ENCODE data around the gene ARSB. TPM values are rescaled to one million over a fixed set of nuclear protein-coding genes. Genes with fewer than 3 reads are reported as not detected.
A peak's percentile ranks its signal among the peaks of the same experiment; 100 is the strongest.

The ARSB gene
- total and polyA plus RNA-seq, 9 of the 15 experiments (the other 6 are each of a cell fraction or from before 2014, with no cell fraction given), result 0.52 to 4.6 (median 2.4) TPM

GRCh38 chr5:78912811-78913210 is 72.3 kb downstream of the ARSB start:
- intact Hi-C loops (cut with micrococcal nuclease), result no loop called here
- Histone ChIP-seq H3K36me3 (ENCODE audit: control insufficient read depth, insufficient read depth, low read length) (no peaks in the 10 kb centered on the region), H3K9me1 (ENCODE audit: control insufficient read depth, insufficient read depth, low read length) (no peaks in the 10 kb centered on the region), H3K9me3 (replicated peaks; ENCODE audit: control insufficient read depth, insufficient read depth, low read depth, low read length) (no peaks in the 10 kb centered on the region), H2AFZ (ENCODE audit: low read depth, low read length) (no peak overlapping the region), H3K27ac (ENCODE audit: extremely low read depth, low read depth, low read length) (no peak overlapping the region), H3K9ac (ENCODE audit: insufficient read depth in 1 of 2, low read depth in 2 of 2, low read length in 2 of 2) (no peak overlapping the region), H3K27me3 (ENCODE audit: control insufficient read depth in 2 of 2, insufficient read depth in 2 of 2, low read length in 2 of 2) (peaks cover 0 to 6% of the 10 kb centered on the region in 2 experiments; a peak in 2 of 5 replicates), H3K4me2 (ENCODE audit: insufficient read depth, low read length) (no peak overlapping the region), H3K79me2 (ENCODE audit: control insufficient read depth, insufficient read depth, low read length) (no peaks in the 10 kb centered on the region), H4K20me1 (replicated peaks; ENCODE audit: control insufficient read depth, insufficient read depth, low read length) (no peaks in the 10 kb centered on the region), H3K4me3 (no peak overlapping the region), H3K4me1 (replicated peaks in 1 of 2; ENCODE audit: control insufficient read depth in 2 of 2, insufficient read depth in 2 of 2, low read length in 2 of 2) (no peaks in the 10 kb centered on the region; a peak in 1 of 5 replicates)
- FAIRE-seq (no peak), ATAC-seq (no peak), DNase-seq (ENCODE audit: extremely low read depth in 1 of 4, low spot score in 3 of 4) (no peak)
- in situ Hi-C loops (cut with MboI), result no loop called here
- TF ChIP-seq PHF21A (IDR thresholded peaks at IDR 0.05; ENCODE audit: borderline replicate concordance, low read depth) (no peak), ZNF589 (CRISPR knock-in tag; IDR thresholded peaks at IDR 0.05; ENCODE audit: low read depth) (0 out of 2 replicates have a peak, but pooled peaks have one; percentile 9)
- ChIA-PET POLR2A (interaction anchor here (3.1 kb wide), 1 partner anchor 10 kb away, joined by 11 read pairs; no protein-coding TSS in a partner anchor), CTCF (ENCODE audit: low intra/inter-chr PET ratio) (no interaction called here)
- WGBS (ENCODE audit: insufficient coverage, low coverage, missing lambda C conversion rate), result 66% methylated on average over 5 of the region's 7 CpGs
- BruUV-seq (replicated peaks), result no TSS peak

- ChIA-PET CTCF (ENCODE audit: low intra/inter-chr PET ratio) (no interaction called here), POLR2A (interaction anchor here (3.1 kb wide), 1 partner anchor 11 kb away, joined by 11 read pairs; no protein-coding TSS in a partner anchor)
- Histone ChIP-seq H3K79me2 (ENCODE audit: control insufficient read depth, insufficient read depth, low read length) (no peaks in the 10 kb centered on the region), H3K27ac (ENCODE audit: extremely low read depth, low read depth, low read length) (no peak overlapping the region), H3K4me3 (no peak overlapping the region), H3K9me1 (ENCODE audit: control insufficient read depth, insufficient read depth, low read length) (no peaks in the 10 kb centered on the region), H3K9ac (ENCODE audit: insufficient read depth in 1 of 2, low read depth in 2 of 2, low read length in 2 of 2) (no peak overlapping the region), H3K4me2 (ENCODE audit: insufficient read depth, low read length) (no peak overlapping the region), H3K4me1 (replicated peaks in 1 of 2; ENCODE audit: control insufficient read depth in 2 of 2, insufficient read depth in 2 of 2, low read length in 2 of 2) (no peaks in the 10 kb centered on the region; a peak in 1 of 5 replicates), H3K27me3 (ENCODE audit: control insufficient read depth in 2 of 2, insufficient read depth in 2 of 2, low read length in 2 of 2) (peaks cover 0 to 6% of the 10 kb centered on the region in 2 experiments; a peak in 2 of 5 replicates), H3K9me3 (replicated peaks; ENCODE audit: control insufficient read depth, insufficient read depth, low read depth, low read length) (no peaks in the 10 kb centered on the region), H3K36me3 (ENCODE audit: control insufficient read depth, insufficient read depth, low read length) (no peaks in the 10 kb centered on the region), H2AFZ (ENCODE audit: low read depth, low read length) (no peak overlapping the region), H4K20me1 (replicated peaks; ENCODE audit: control insufficient read depth, insufficient read depth, low read length) (no peaks in the 10 kb centered on the region)
- FAIRE-seq (no peak), DNase-seq (ENCODE audit: extremely low read depth in 1 of 4, low spot score in 3 of 4) (no peak), ATAC-seq (no peak)
- in situ Hi-C loops (cut with MboI), result no loop called here
- 4% methylated on average over 5 of the region's 5 CpGs for WGBS (ENCODE audit: insufficient coverage, low coverage, missing lambda C conversion rate)
- BruUV-seq (replicated peaks), result no TSS peak
- intact Hi-C loops (cut with micrococcal nuclease), result no loop called here
- TF ChIP-seq ZFP1 (CRISPR knock-in tag; IDR thresholded peaks at IDR 0.05) (no peak), GABPA (tag; conservative IDR thresholded peaks at IDR 0.05; ENCODE audit: low read depth) (0 out of 2 replicates have a peak, but pooled peaks have one; percentile 22), RAD51 (IDR thresholded peaks at IDR 0.05; ENCODE audit: borderline replicate concordance, low read depth) (0 out of 2 replicates have a peak, but pooled peaks have one; percentile 43), CEBPG (CRISPR knock-in tag; IDR thresholded peaks at IDR 0.05) (no peak), CEBPG (tag; conservative IDR thresholded peaks at IDR 0.05 in 1 of 2, IDR thresholded peaks at IDR 0.05 in 1 of 2) (peak in 1 of 2 experiments; percentile 13; a peak in 1 of 4 replicates), CTBP1 (IDR thresholded peaks at IDR 0.05; ENCODE audit: borderline replicate concordance) (0 out of 2 replicates have a peak, but pooled peaks have one; percentile 10), ARNT (IDR thresholded peaks at IDR 0.05) (no peak), RCOR1 (IDR thresholded peaks at IDR 0.05; ENCODE audit: borderline replicate concordance in 1 of 2, low read depth in 2 of 2, low read length in 2 of 2) (peak in 1 of 2 experiments; percentile 49; a peak in 1 of 4 replicates), STAT5A (IDR thresholded peaks at IDR 0.05; ENCODE audit: borderline replicate concordance, low read length) (no peak), ZNF324 (CRISPR knock-in tag; IDR thresholded peaks at IDR 0.05) (no peak), MAZ (CRISPR knock-in tag; conservative IDR thresholded peaks at IDR 0.05 in 1 of 2, IDR thresholded peaks at IDR 0.05 in 1 of 2) (no peak), ZNF780A (CRISPR knock-in tag; IDR thresholded peaks at IDR 0.05) (no peak), ESRRA (IDR thresholded peaks at IDR 0.05; ENCODE audit: borderline replicate concordance, low read depth) (peak; percentile 30; the same call in 1 of the 2 replicates), SRSF3 (IDR thresholded peaks at IDR 0.05; ENCODE audit: insufficient read depth, low read length) (no peak), NFE2 (IDR thresholded peaks at IDR 0.05; ENCODE audit: low read depth) (0 out of 2 replicates have a peak, but pooled peaks have one; percentile 14)
Measured at GRCh38 chr5:78912085-78912771, 72.9 kb downstream of the ARSB start.

Measured in K562 (cell line).